Endothelial cell of umbilical vein (primary cell): ENCODE results near the gene WDR7.

Experiments
- EZH2 ChIP-seq: IDR thresholded peaks from 2 replicates; pipeline ENCODE4 v1.6.1; 2012; ENCODE audit warnings: borderline replicate concordance, low read depth, mild to moderate bottlenecking, moderate library complexity, low read length, inconsistent platforms; ENCODE audit not compliant: severe bottlenecking
- JUN ChIP-seq: IDR thresholded peaks from 2 replicates; pipeline ENCODE4 v1.6.1; 2011; ENCODE audit warnings: borderline replicate concordance, low read depth; ENCODE audit not compliant: insufficient read length, insufficient read depth
- MYC ChIP-seq: IDR thresholded peaks from one replicate; pipeline ENCODE4 v1.6.1; 2011; ENCODE audit warnings: mild to moderate bottlenecking, low read depth, low read length
- POLR2A ChIP-seq: IDR thresholded peaks from 2 replicates; pipeline ENCODE4 v1.6.1; 2012; ENCODE audit warnings: low read depth, mild to moderate bottlenecking, control low read depth, low read length
- POLR2AphosphoS5 ChIP-seq: IDR thresholded peaks from 2 replicates; pipeline ENCODE4 v1.6.1; 2012; ENCODE audit warnings: low read depth, mild to moderate bottlenecking, control low read depth, low read length, moderate library complexity; ENCODE audit not compliant: insufficient read depth
- TF ChIP-seq, protein P1 (sequence below), 2 donors: IDR thresholded peaks; 1 replicate in 1 of 2; 2 replicates in 1 of 2; pipeline ENCODE4 v1.5.1; 2011; ENCODE audit warnings: low read length in 2 of 2, mild to moderate bottlenecking in 2 of 2, moderate library complexity in 2 of 2, control low read depth in 1 of 2, inconsistent platforms in 1 of 2, low read depth in 1 of 2; ENCODE audit not compliant: insufficient read depth in 1 of 2; ENCODE audit errors: extremely low read depth in 1 of 2

DNA sequence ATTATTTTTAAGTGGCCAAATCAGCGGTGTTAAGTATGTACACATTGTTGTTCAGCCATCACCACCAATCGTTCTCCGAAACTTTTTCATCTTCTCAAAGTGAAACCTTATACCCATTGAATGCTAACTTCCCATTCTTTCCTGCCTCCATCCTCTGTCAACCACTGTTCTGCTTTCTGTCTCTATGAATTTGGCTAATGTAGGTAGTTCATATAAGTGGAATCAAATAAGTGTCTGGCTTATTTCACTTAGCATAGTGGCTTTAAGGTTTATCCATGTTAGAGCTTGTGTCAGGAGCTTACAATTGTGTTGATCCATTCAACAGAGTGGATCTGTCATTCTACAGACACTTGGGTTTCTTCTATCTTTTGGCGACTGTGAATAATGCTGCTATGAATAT lies 192.1 kb downstream of the WDR7 start:
- no peak for TF ChIP-seq POLR2A
- TF ChIP-seq, protein P1, sequence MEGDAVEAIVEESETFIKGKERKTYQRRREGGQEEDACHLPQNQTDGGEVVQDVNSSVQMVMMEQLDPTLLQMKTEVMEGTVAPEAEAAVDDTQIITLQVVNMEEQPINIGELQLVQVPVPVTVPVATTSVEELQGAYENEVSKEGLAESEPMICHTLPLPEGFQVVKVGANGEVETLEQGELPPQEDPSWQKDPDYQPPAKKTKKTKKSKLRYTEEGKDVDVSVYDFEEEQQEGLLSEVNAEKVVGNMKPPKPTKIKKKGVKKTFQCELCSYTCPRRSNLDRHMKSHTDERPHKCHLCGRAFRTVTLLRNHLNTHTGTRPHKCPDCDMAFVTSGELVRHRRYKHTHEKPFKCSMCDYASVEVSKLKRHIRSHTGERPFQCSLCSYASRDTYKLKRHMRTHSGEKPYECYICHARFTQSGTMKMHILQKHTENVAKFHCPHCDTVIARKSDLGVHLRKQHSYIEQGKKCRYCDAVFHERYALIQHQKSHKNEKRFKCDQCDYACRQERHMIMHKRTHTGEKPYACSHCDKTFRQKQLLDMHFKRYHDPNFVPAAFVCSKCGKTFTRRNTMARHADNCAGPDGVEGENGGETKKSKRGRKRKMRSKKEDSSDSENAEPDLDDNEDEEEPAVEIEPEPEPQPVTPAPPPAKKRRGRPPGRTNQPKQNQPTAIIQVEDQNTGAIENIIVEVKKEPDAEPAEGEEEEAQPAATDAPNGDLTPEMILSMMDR (IDR thresholded peaks at IDR 0.05; ENCODE audit: extremely low read depth in 1 of 2, insufficient read depth in 1 of 2, low read depth in 1 of 2, low read length in 2 of 2) = no peak
- no peak for TF ChIP-seq MYC
- no peak for TF ChIP-seq POLR2AphosphoS5
- no peak for TF ChIP-seq JUN
- TF ChIP-seq EZH2 = no peak
